OCI-LY3 (cell line): ENCODE results near the gene HOXB1.

Source experiments
- H2AFZ ChIP-seq: fragments of 200-600, 300-600 bp; shearing (Covaris generic); 2 replicates; pipeline ENCODE4 v1.6.0; 2014; ENCODE audit warnings: antibody characterized with exemption, low read depth, low read length
- H3K27ac ChIP-seq: fragments of 200-600, 300-600 bp; sonication (generic); 2 replicates; pipeline ENCODE4 v1.5.1; 2014; ENCODE audit warnings: mild to moderate bottlenecking, low read length, moderate library complexity, mixed read lengths
- H3K27me3 ChIP-seq: fragments of 200-600, 300-600 bp; sonication (generic); 2 replicates; pipeline ENCODE4 v1.6.1; 2014; ENCODE audit warnings: low read depth, low read length, mixed read lengths
- H3K36me3 ChIP-seq: fragments of 200-600, 300-600 bp; sonication (generic); replicated peaks from 2 replicates; pipeline ENCODE3; 2014; ENCODE audit warnings: low read depth, low read length, mixed read lengths
- H3K4me1 ChIP-seq: fragments of 300-600, 200-600 bp; sonication (generic); 2 replicates; pipeline ENCODE4 v1.6.1; 2014; ENCODE audit warnings: low read length, mixed read lengths
- H3K4me2 ChIP-seq: fragments of 200-600, 300-600 bp; sonication (generic); 2 replicates; pipeline ENCODE4 v1.6.1; 2014; ENCODE audit warnings: low read length, mixed read lengths
- H3K4me3 ChIP-seq: fragments of 300-600, 200-600 bp; sonication (generic); 2 replicates; pipeline ENCODE4 v1.5.1; 2014; ENCODE audit warnings: antibody characterized with exemption, mild to moderate bottlenecking, low read length, moderate library complexity
- H3K79me2 ChIP-seq: fragments of 300-600, 200-600 bp; shearing (Covaris generic); 2 replicates; pipeline ENCODE4 v1.6.1; 2014; ENCODE audit warnings: mild to moderate bottlenecking, low read length, mixed read lengths
- H3K9ac ChIP-seq: fragments of 300-600, 200-600 bp; shearing (Covaris generic); 2 replicates; pipeline ENCODE4 v1.6.0; 2014; ENCODE audit warnings: mild to moderate bottlenecking, low read length, moderate library complexity
- H3K9me3 ChIP-seq: fragments of 200-600, 300-600 bp; shearing (Covaris generic); 2 replicates; pipeline ENCODE4 v1.6.1; 2014; ENCODE audit warnings: low read length, mixed read lengths; ENCODE audit not compliant: insufficient read depth
- H4K20me1 ChIP-seq: fragments of 200-600, 300-600 bp; sonication (generic); 2 replicates; pipeline ENCODE4 v1.6.1; 2016; ENCODE audit warnings: low read length, mixed read lengths; ENCODE audit not compliant: insufficient read depth
- CTCF ChIP-seq: fragments of 200-600, 300-600 bp; sonication (generic); IDR thresholded peaks from 2 replicates; pipeline ENCODE4 v1.5.1; 2014; ENCODE audit warnings: antibody characterized with exemption, low read length, low read depth
- EZH2phosphoT487 ChIP-seq: fragments of 200-600 bp; shearing (Covaris generic); IDR thresholded peaks from 2 replicates; pipeline ENCODE4 v1.6.1; 2018; ENCODE audit warnings: antibody characterized with exemption, mixed run types, low read depth

The HOXB1 gene

GRCh38 chr17:48552466-48553189, 21.8 kb upstream of the HOXB1 start:
- TF ChIP-seq CTCF, result peak; percentile 33
- no peak for TF ChIP-seq EZH2phosphoT487

GRCh38 chr17:48551596-48552465, 21.0 kb upstream of the HOXB1 start:
- Histone ChIP-seq H3K4me3 (peak overlapping the region; percentile 60), H3K4me1 (peaks cover 45% of the 10 kb centered on the region), H3K9ac (peak overlapping the region; percentile 81)

More at GRCh38 chr17:48552466-48553189, 21.8 kb upstream of the HOXB1 start:
- peak overlapping the region; percentile 81 for H3K9ac ChIP-seq
- H3K4me2 ChIP-seq, result peak overlapping the region; percentile 77
- peak overlapping the region; percentile 94 for H3K27ac ChIP-seq
- no peaks in the 10 kb centered on the region for H3K9me3 ChIP-seq
- peaks cover 47% of the 10 kb centered on the region for H3K4me1 ChIP-seq
- no peaks in the 10 kb centered on the region for H3K27me3 ChIP-seq
- peaks cover 36% of the 10 kb centered on the region for H3K79me2 ChIP-seq
- peak overlapping the region; percentile 62 for H3K4me3 ChIP-seq
- H3K36me3 ChIP-seq, result peaks cover 24% of the 10 kb centered on the region
- no peaks in the 10 kb centered on the region for H4K20me1 ChIP-seq
- H2AFZ ChIP-seq, result no peak overlapping the region; the same call in 1 of the 2 replicates

GRCh38 chr17:48551214-48551555, 20.4 kb upstream of the HOXB1 start:
- H2AFZ ChIP-seq, result no peak overlapping the region
- H3K27ac ChIP-seq, result no peak overlapping the region
- H3K4me1 ChIP-seq, result peaks cover 39% of the 10 kb centered on the region
- peaks cover 24% of the 10 kb centered on the region for H3K36me3 ChIP-seq
- TF ChIP-seq EZH2phosphoT487, result no peak
- TF ChIP-seq CTCF, result no peak
- no peaks in the 10 kb centered on the region for H4K20me1 ChIP-seq
- no peaks in the 10 kb centered on the region for H3K9me3 ChIP-seq
- peaks cover 31% of the 10 kb centered on the region for H3K79me2 ChIP-seq
- H3K4me3 ChIP-seq, result no peak overlapping the region
- no peaks in the 10 kb centered on the region for H3K27me3 ChIP-seq
- H3K9ac ChIP-seq, result no peak overlapping the region
- H3K4me2 ChIP-seq, result no peak overlapping the region

More at GRCh38 chr17:48551596-48552465, 21.0 kb upstream of the HOXB1 start:
- Histone ChIP-seq H3K27ac (peak overlapping the region; percentile 94), H3K9me3 (no peaks in the 10 kb centered on the region), H4K20me1 (no peaks in the 10 kb centered on the region), H2AFZ (no peak overlapping the region), H3K79me2 (peaks cover 35% of the 10 kb centered on the region), H3K36me3 (peaks cover 24% of the 10 kb centered on the region), H3K27me3 (no peaks in the 10 kb centered on the region), H3K4me2 (peak overlapping the region; percentile 73)
- TF ChIP-seq CTCF (no peak), EZH2phosphoT487 (no peak)
